ENCODE data around the gene GABRA6. TPM values are rescaled to one million over a fixed set of nuclear protein-coding genes. Genes with fewer than 3 reads are reported as not detected.

The GABRA6 gene
- polyA plus RNA-seq, 4 donors: not detected

- Histone ChIP-seq H3K27me3 (ENCODE audit: control insufficient read depth in 3 of 3, insufficient read depth in 3 of 3, low read length in 3 of 3) (no peaks in the 10 kb centered on the region), H3K4me1 (ENCODE audit: control insufficient read depth in 3 of 3, insufficient read depth in 2 of 3, low read depth in 1 of 3, low read length in 2 of 3) (no peaks in the 10 kb centered on the region), H3K9me3 (ENCODE audit: control insufficient read depth in 2 of 2, insufficient read depth in 1 of 2, low read depth in 1 of 2, low read length in 1 of 2) (peaks cover 0 to 2% of the 10 kb centered on the region in 2 donors), H3K36me3 (ENCODE audit: control insufficient read depth in 3 of 3, insufficient read depth in 2 of 3, low read depth in 1 of 3, low read length in 3 of 3) (no peaks in the 10 kb centered on the region), H3K4me3 (ENCODE audit: low read depth in 1 of 3, low read length in 3 of 3) (no peak overlapping the region), H3K27ac (ENCODE audit: low read depth in 1 of 3, low read length in 2 of 3) (no peak overlapping the region)
- no peak for DNase-seq
- WGBS, 3 donors: 90 to 97% (median 93%) methylated on average over 1 of the region's 1 CpG
- no peak for FAIRE-seq
Observed at GRCh38 chr5:161719157-161719556, 33.6 kb downstream of the GABRA6 start.

- DNase-seq: no peak
- H3K9me3 ChIP-seq (ENCODE audit: control insufficient read depth in 2 of 2, insufficient read depth in 1 of 2, low read depth in 1 of 2, low read length in 1 of 2): peaks cover 0 to 2% of the 10 kb centered on the region in 2 donors
- H3K36me3 ChIP-seq (ENCODE audit: control insufficient read depth in 3 of 3, insufficient read depth in 2 of 3, low read depth in 1 of 3, low read length in 3 of 3): no peaks in the 10 kb centered on the region
- no peak overlapping the region for H3K27ac ChIP-seq (ENCODE audit: low read depth in 1 of 3, low read length in 2 of 3)
- no peaks in the 10 kb centered on the region for H3K27me3 ChIP-seq (ENCODE audit: control insufficient read depth in 3 of 3, insufficient read depth in 3 of 3, low read length in 3 of 3)
- no peak for FAIRE-seq
- no peaks in the 10 kb centered on the region for H3K4me1 ChIP-seq (ENCODE audit: control insufficient read depth in 3 of 3, insufficient read depth in 2 of 3, low read depth in 1 of 3, low read length in 2 of 3)
- H3K4me3 ChIP-seq (ENCODE audit: low read depth in 1 of 3, low read length in 3 of 3): no peak overlapping the region
Observed at GRCh38 chr5:161720460-161720859, 34.9 kb downstream of the GABRA6 start.

GRCh38 chr5:161734741-161735140, 49.2 kb downstream of the GABRA6 start:
- H3K36me3 ChIP-seq (ENCODE audit: control insufficient read depth in 3 of 3, insufficient read depth in 2 of 3, low read depth in 1 of 3, low read length in 3 of 3): no peaks in the 10 kb centered on the region
- H3K4me3 ChIP-seq (ENCODE audit: low read depth in 1 of 3, low read length in 3 of 3): no peak overlapping the region
- DNase-seq (no peak), FAIRE-seq (no peak)
- no peaks in the 10 kb centered on the region for H3K27me3 ChIP-seq (ENCODE audit: control insufficient read depth in 3 of 3, insufficient read depth in 3 of 3, low read length in 3 of 3)
- no peak overlapping the region for H3K27ac ChIP-seq (ENCODE audit: low read depth in 1 of 3, low read length in 2 of 3)
- no peaks in the 10 kb centered on the region for H3K4me1 ChIP-seq (ENCODE audit: control insufficient read depth in 3 of 3, insufficient read depth in 2 of 3, low read depth in 1 of 3, low read length in 2 of 3)
- no peaks in the 10 kb centered on the region for H3K9me3 ChIP-seq (ENCODE audit: control insufficient read depth in 2 of 2, insufficient read depth in 1 of 2, low read depth in 1 of 2, low read length in 1 of 2)
- 75 to 80% (median 79%) methylated on average over 1 of the region's 1 CpG for WGBS, 3 donors

DNA sequence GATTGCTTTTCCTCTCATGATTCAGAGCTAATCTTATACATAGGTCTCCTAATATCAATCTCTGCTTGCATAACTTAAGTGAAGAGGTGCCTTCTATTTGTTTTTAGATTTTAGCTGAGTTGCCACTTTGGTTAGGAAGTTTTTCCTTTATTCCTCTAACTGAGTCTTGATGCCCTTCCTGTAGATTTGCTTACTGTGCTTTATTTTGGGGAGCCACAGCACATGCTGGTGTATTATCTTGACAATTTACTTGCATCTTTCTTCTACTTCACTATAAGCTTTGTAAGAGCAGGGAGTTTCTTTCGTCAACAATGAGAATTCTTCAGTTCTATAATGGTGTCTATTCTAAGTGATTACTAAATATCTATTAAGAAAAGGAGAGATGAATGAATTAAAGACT, 54.9 kb downstream of the GABRA6 start:
- H3K27me3 ChIP-seq (ENCODE audit: control insufficient read depth in 3 of 3, insufficient read depth in 3 of 3, low read length in 3 of 3): no peaks in the 10 kb centered on the region
- FAIRE-seq: no peak
- DNase-seq: no peak
- no peaks in the 10 kb centered on the region for H3K36me3 ChIP-seq (ENCODE audit: control insufficient read depth in 3 of 3, insufficient read depth in 2 of 3, low read depth in 1 of 3, low read length in 3 of 3)
- no peak overlapping the region for H3K4me3 ChIP-seq (ENCODE audit: low read depth in 1 of 3, low read length in 3 of 3)
- H3K27ac ChIP-seq (ENCODE audit: low read depth in 1 of 3, low read length in 2 of 3): no peak overlapping the region
- no peaks in the 10 kb centered on the region for H3K4me1 ChIP-seq (ENCODE audit: control insufficient read depth in 3 of 3, insufficient read depth in 2 of 3, low read depth in 1 of 3, low read length in 2 of 3)
- no peaks in the 10 kb centered on the region for H3K9me3 ChIP-seq (ENCODE audit: control insufficient read depth in 2 of 2, insufficient read depth in 1 of 2, low read depth in 1 of 2, low read length in 1 of 2)
- WGBS, 3 donors: 82 to 97% (median 85%) methylated on average over 1 of the region's 1 CpG

DNA sequence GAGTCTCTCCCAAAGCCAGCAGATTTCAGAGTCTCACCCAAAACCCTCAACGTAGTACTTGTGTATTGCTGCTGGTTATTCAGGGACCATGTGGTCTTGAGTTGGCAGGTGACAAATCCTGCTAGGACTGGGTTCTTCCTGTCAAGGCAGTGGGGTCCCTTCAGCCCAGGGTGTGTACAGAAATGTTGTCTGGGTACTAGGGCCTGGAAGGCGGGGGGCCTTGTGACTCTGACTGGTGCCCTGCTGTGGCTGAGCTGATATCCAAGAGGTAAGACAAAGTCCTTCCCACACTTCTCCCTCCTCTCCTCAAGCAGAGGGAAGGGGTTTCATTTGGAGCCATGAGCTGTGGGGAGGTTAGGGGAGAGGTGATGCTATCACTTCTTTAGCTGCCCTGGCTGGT, 58.8 kb downstream of the GABRA6 start:
- H3K27ac ChIP-seq (ENCODE audit: low read depth in 1 of 3, low read length in 2 of 3): no peak overlapping the region
- H3K4me3 ChIP-seq (ENCODE audit: low read depth in 1 of 3, low read length in 3 of 3): no peak overlapping the region
- no peaks in the 10 kb centered on the region for H3K9me3 ChIP-seq (ENCODE audit: control insufficient read depth in 2 of 2, insufficient read depth in 1 of 2, low read depth in 1 of 2, low read length in 1 of 2)
- no peaks in the 10 kb centered on the region for H3K27me3 ChIP-seq (ENCODE audit: control insufficient read depth in 3 of 3, insufficient read depth in 3 of 3, low read length in 3 of 3)
- 72 to 81% (median 76%) methylated on average over 2 of the region's 2 CpGs for WGBS, 3 donors
- FAIRE-seq: no peak
- no peaks in the 10 kb centered on the region for H3K36me3 ChIP-seq (ENCODE audit: control insufficient read depth in 3 of 3, insufficient read depth in 2 of 3, low read depth in 1 of 3, low read length in 3 of 3)
- DNase-seq: no peak
- no peaks in the 10 kb centered on the region for H3K4me1 ChIP-seq (ENCODE audit: control insufficient read depth in 3 of 3, insufficient read depth in 2 of 3, low read depth in 1 of 3, low read length in 2 of 3)

- H3K9me3 ChIP-seq (ENCODE audit: control insufficient read depth in 2 of 2, insufficient read depth in 1 of 2, low read depth in 1 of 2, low read length in 1 of 2): no peaks in the 10 kb centered on the region
- FAIRE-seq: no peak
- no peaks in the 10 kb centered on the region for H3K4me1 ChIP-seq (ENCODE audit: control insufficient read depth in 3 of 3, insufficient read depth in 2 of 3, low read depth in 1 of 3, low read length in 2 of 3)
- no peak overlapping the region for H3K27ac ChIP-seq (ENCODE audit: low read depth in 1 of 3, low read length in 2 of 3)
- no peaks in the 10 kb centered on the region for H3K36me3 ChIP-seq (ENCODE audit: control insufficient read depth in 3 of 3, insufficient read depth in 2 of 3, low read depth in 1 of 3, low read length in 3 of 3)
- DNase-seq: no peak
- no peaks in the 10 kb centered on the region for H3K27me3 ChIP-seq (ENCODE audit: control insufficient read depth in 3 of 3, insufficient read depth in 3 of 3, low read length in 3 of 3)
- no peak overlapping the region for H3K4me3 ChIP-seq (ENCODE audit: low read depth in 1 of 3, low read length in 3 of 3)
- 55 to 63% (median 55%) methylated on average over 3 of the region's 3 CpGs for WGBS, 3 donors
Observed at GRCh38 chr5:161745392-161745791, 59.9 kb downstream of the GABRA6 start.

GRCh38 chr5:161751265-161751664, 65.7 kb downstream of the GABRA6 start:
- WGBS, 3 donors: 82 to 84% (median 83%) methylated on average over 10 of the region's 10 CpGs

More at GRCh38 chr5:161751265-161751664, 65.7 kb downstream of the GABRA6 start:
- Histone ChIP-seq H3K27ac (ENCODE audit: low read depth in 1 of 3, low read length in 2 of 3) (no peak overlapping the region), H3K9me3 (ENCODE audit: control insufficient read depth in 2 of 2, insufficient read depth in 1 of 2, low read depth in 1 of 2, low read length in 1 of 2) (no peaks in the 10 kb centered on the region), H3K36me3 (ENCODE audit: control insufficient read depth in 3 of 3, insufficient read depth in 2 of 3, low read depth in 1 of 3, low read length in 3 of 3) (no peaks in the 10 kb centered on the region), H3K4me3 (ENCODE audit: low read depth in 1 of 3, low read length in 3 of 3) (no peak overlapping the region), H3K4me1 (ENCODE audit: control insufficient read depth in 3 of 3, insufficient read depth in 2 of 3, low read depth in 1 of 3, low read length in 2 of 3) (no peaks in the 10 kb centered on the region), H3K27me3 (ENCODE audit: control insufficient read depth in 3 of 3, insufficient read depth in 3 of 3, low read length in 3 of 3) (no peaks in the 10 kb centered on the region)
- DNase-seq (no peak), FAIRE-seq (no peak)

Other genes starting within 250 kb of the GABRA6 start
- gene GABRB2, start 139.0 kb upstream of the GABRA6 start, polyA plus RNA-seq: 1 to 10 TPM in 2 of 4 donors, under 1 TPM in 2; 0.22 to 3.9 (median 0.68) TPM
- gene GABRA1, start 162.4 kb downstream of the GABRA6 start, polyA plus RNA-seq: under 1 TPM in 2 of 4 donors, not detected in 2; 0.10 TPM

Measured in small intestine (tissue), 7 donors.